ENCODE data around the gene ZNF343. TPM values are rescaled to one million over a fixed set of nuclear protein-coding genes. Genes with fewer than 3 reads are reported as not detected.

The ZNF343 gene
- total RNA-seq, 4 donors from 2014 or later = 11.2 to 20.5 (median 15.1) TPM

- no peak for DNase-seq
- H3K4me3 ChIP-seq = no peak overlapping the region
- no peaks in the 10 kb centered on the region for H3K4me1 ChIP-seq
- H3K9me3 ChIP-seq = no peaks in the 10 kb centered on the region
- H3K27ac ChIP-seq = no peak overlapping the region
- TF ChIP-seq POLR2A (IDR thresholded peaks at IDR 0.05) (no peak), CTCF (IDR thresholded peaks at IDR 0.05) (no peak)
- no peaks in the 10 kb centered on the region for H3K27me3 ChIP-seq
- intact Hi-C loops (cut with DNase I; ENCODE audit: low total_unique reads) = no loop called here
- H3K36me3 ChIP-seq = no peaks in the 10 kb centered on the region
Measured at GRCh38 chr20:2515203-2515602, 6.5 kb upstream of the ZNF343 start.

- no peak for TF ChIP-seq POLR2A (IDR thresholded peaks at IDR 0.05)
- no peak for TF ChIP-seq CTCF (IDR thresholded peaks at IDR 0.05)
- Histone ChIP-seq H3K9me3 (no peaks in the 10 kb centered on the region), H3K27ac (no peak overlapping the region), H3K36me3 (no peaks in the 10 kb centered on the region), H3K4me1 (peaks cover 0 to 7% of the 10 kb centered on the region in 2 donors), H3K27me3 (no peaks in the 10 kb centered on the region), H3K4me3 (peak overlapping the region in 1 of 2 donors; percentile 85)
- intact Hi-C loops (cut with DNase I; ENCODE audit: low total_unique reads) = no loop called here
- no peak for DNase-seq
Measured at GRCh38 chr20:2509794-2510193, 1.1 kb upstream of the ZNF343 start.

GRCh38 chr20:2509468-2509781 is 710 bp upstream of the ZNF343 start:
- no peak for DNase-seq
- no peaks in the 10 kb centered on the region for H3K27me3 ChIP-seq
- H3K9me3 ChIP-seq = no peaks in the 10 kb centered on the region
- H3K4me1 ChIP-seq = peaks cover 0 to 7% of the 10 kb centered on the region in 2 donors
- intact Hi-C loops (cut with DNase I; ENCODE audit: low total_unique reads) = no loop called here
- TF ChIP-seq POLR2A (IDR thresholded peaks at IDR 0.05) (no peak), CTCF (IDR thresholded peaks at IDR 0.05) (no peak)
- H3K27ac ChIP-seq = peak overlapping the region; percentile 77 to 94
- no peaks in the 10 kb centered on the region for H3K36me3 ChIP-seq
- H3K4me3 ChIP-seq = peak overlapping the region; percentile 72 to 85

GRCh38 chr20:2507875-2508630 is 662 bp downstream of the ZNF343 start:
- no peak for DNase-seq
- intact Hi-C loops (cut with DNase I; ENCODE audit: low total_unique reads) = no loop called here

More at GRCh38 chr20:2507875-2508630, 662 bp downstream of the ZNF343 start:
- Histone ChIP-seq H3K27me3 (no peaks in the 10 kb centered on the region), H3K4me3 (peak overlapping the region; percentile 72 to 85), H3K27ac (peak overlapping the region; percentile 77 to 94), H3K9me3 (no peaks in the 10 kb centered on the region), H3K4me1 (peaks cover 0 to 7% of the 10 kb centered on the region in 2 donors), H3K36me3 (no peaks in the 10 kb centered on the region)
- TF ChIP-seq CTCF (IDR thresholded peaks at IDR 0.05) (no peak), POLR2A (IDR thresholded peaks at IDR 0.05) (no peak)
